GM21360 (cell line): Measurements from ENCODE around the gene LCE1C.

Experiments used
- ATAC-seq: cut with Tn5 transposase; IDR thresholded peaks from one replicate; pipeline ENCODE4 v1.9.1; 2021; ENCODE audit warnings: mild to moderate bottlenecking, moderate library complexity; ENCODE audit not compliant: unreplicated experiment

LCE1C gene

DNA sequence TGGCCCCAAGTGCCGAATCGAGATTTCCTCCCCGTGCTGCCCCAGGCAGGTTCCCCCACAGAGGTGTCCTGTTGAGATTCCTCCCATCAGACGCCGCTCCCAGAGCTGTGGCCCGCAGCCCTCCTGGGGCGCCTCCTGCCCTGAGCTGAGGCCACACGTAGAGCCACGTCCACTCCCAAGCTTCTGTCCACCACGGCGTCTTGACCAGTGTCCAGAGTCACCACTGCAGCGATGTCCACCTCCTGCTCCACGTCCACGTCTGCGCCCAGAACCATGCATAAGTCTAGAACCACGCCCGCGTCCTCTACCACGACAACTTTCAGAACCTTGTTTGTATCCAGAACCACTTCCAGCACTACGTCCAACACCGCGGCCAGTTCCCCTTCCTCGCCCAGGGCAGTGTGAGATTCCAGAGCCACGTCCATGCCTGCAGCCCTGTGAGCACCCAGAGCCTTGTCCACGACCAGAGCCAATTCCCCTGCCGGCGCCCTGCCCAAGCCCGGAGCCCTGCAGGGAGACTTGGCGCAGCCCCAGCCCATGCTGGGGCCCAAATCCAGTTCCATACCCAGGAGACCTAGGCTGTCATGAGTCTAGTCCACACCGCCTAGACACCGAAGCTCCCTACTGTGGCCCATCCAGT lies 45.8 kb downstream of the LCE1C start:
- ATAC-seq: no peak

DNA sequence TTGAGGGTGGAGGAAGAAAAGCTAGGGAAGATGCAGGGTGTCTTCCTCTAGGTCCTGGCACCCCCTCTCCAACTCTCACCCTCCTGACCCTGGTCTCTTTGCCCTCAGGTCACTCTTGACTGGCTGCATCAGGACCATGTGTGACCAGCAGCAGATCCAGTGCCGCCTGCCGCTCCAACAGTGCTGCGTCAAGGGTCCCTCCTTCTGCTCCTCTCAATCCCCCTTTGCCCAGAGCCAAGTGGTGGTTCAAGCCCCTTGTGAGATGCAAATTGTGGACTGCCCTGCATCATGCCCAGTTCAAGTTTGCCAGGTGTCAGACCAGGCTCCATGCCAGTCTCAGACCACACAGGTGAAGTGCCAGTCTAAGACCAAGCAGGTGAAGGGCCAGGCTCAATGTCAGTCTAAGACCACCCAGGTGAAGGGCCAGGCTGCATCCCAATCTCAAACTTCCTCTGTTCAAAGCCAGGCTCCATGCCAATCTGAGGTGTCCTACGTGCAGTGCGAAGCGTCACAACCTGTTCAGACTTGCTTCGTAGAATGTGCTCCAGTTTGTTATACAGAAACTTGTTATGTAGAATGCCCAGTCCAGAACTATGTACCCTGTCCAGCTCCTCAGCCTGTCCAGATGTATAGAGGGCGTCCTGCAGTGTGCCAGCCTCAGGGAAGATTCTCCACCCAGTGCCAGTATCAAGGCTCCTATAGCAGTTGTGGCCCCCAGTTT lies 46.8 kb downstream of the LCE1C start:
- no peak for ATAC-seq

DNA sequence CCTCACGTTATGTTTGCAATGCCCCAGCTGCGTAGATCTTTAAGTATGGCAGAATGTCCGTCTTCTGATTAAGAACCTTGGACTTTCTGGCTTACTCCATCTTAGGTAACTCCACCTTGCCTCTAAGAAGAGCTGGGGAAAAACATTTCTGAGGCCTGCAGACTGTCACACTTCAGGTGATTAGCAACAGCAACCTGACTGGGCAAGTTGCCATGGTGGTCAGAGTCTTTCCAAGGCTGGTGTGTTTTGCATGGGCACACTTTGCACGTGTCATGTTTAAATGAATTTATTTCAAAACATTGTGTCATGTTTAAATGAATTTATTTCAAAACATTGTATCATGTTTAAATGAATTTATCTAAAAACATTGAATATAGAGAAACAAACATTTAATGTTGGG lies 47.8 kb downstream of the LCE1C start:
- ATAC-seq: no peak

DNA sequence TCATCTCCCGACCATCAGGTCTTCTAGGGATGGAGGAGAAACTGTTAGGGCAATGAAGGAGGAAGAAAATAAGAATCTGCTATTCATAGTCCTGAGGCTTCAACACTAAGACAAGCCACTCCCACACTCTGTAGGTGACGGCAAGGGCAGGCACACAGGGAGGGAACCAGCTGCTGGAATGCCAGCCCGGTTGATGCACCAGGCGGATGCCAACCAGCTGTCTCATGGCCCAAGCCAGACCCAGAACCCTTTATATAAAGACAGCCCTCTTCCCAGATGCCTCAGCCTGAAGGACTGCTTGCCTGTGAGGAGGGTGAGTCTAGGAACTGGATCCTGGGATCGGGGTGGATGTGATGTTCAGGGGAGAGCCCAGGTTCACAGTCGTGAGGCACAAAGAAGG lies 48.7 kb downstream of the LCE1C start, which contains the start of gene KPRP:
TSS of gene KPRP (plus strand) at position 279 of the 400 bp plus-strand sequence. CDS start 1,564 bp downstream, outside the sequence.
- no peak for ATAC-seq

DNA sequence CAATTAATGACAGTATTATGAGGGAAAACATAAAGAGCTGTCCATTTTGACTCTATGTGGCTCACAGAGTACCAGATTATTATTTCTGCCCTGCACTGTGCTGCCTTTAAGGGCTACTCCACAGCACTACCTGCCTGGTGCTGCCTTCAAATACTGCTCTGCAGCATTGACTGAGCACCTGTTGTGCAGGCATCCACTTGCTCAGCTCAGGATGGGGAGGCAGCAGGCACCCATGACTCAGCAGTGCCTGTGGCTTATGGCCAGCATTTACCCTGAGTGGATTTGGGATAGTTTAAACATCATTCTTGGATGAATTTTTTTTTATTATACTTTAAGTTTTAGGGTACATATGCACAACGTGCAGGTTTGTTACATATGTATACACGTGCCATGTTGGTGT lies 49.6 kb downstream of the LCE1C start:
- ATAC-seq: no peak
